Kidney (tissue), 14 donors: ENCODE data around the gene L3MBTL3. TPM values are rescaled to one million over a fixed set of nuclear protein-coding genes. Genes with fewer than 3 reads are reported as not detected.

Experiments used
- DNase-seq, 5 donors: peaks; one replicate each; pipeline ENCODE4 v3.0.0-alpha.2; 2013 to 2020
- FAIRE-seq: peaks from 2 replicates; lab custom pipeline; 2012; peaks lifted over from hg19 to GRCh38; lab: Jason Lieb, UNC
- H3K27ac ChIP-seq, 2 donors: one replicate each; pipeline ENCODE4 v1.7.0; 2013; ENCODE audit warnings: low read depth in 2 of 2, low read length in 2 of 2, inconsistent platforms in 1 of 2
- H3K27me3 ChIP-seq: one replicate; pipeline ENCODE4 v1.7.1; 2013; ENCODE audit warnings: low read length, inconsistent platforms; ENCODE audit not compliant: control insufficient read depth, insufficient read depth
- H3K36me3 ChIP-seq, 3 donors: one replicate each; pipeline versions ENCODE4 v1.7.0 to v1.7.1; 2013; ENCODE audit warnings: low read length in 3 of 3, control low read depth in 1 of 3, inconsistent platforms in 1 of 3; ENCODE audit not compliant: insufficient read depth in 3 of 3, control insufficient read depth in 2 of 3
- H3K4me1 ChIP-seq, 3 donors: one replicate each; pipeline versions ENCODE4 v1.7.0 to v1.7.1; 2013; ENCODE audit warnings: low read length in 3 of 3, inconsistent platforms in 1 of 3, low read depth in 1 of 3; ENCODE audit not compliant: control insufficient read depth in 2 of 3, insufficient read depth in 2 of 3
- H3K4me3 ChIP-seq, 3 donors: one replicate each; pipeline versions ENCODE4 v1.7.0 to v1.8.1; 2013; ENCODE audit warnings: low read length in 3 of 3, control low read depth in 1 of 3, inconsistent platforms in 1 of 3
- H3K9ac ChIP-seq, 3 donors: one replicate each; pipeline versions ENCODE4 v1.7.0 to v1.7.1; 2013; ENCODE audit warnings: low read length in 3 of 3, control low read depth in 1 of 3, inconsistent platforms in 1 of 3
- H3K9me3 ChIP-seq, 3 donors: one replicate each; pipeline versions ENCODE4 v1.7.0 to v1.7.1; 2013; ENCODE audit warnings: low read length in 3 of 3, control low read depth in 1 of 3, inconsistent platforms in 1 of 3; ENCODE audit not compliant: control insufficient read depth in 2 of 3, insufficient read depth in 1 of 3
- intact Hi-C: fragments of 100-400 bp; cut with DNase I; formaldehyde crosslinking; loops from one replicate; pipeline ENCODE4 v1.11.1; 2022
- polyA plus RNA-seq: library from polyadenylated mRNA; stranded (reverse); fragments of 350-450 nt; fragmentation: Illumina TruSeq; extraction: RNeasy Lipid Tissue Mini Kit (QIAGEN cat#74804); gene quantifications from one replicate; pipeline ENCODE4 v1.2.3, GENCODE V29; 2014; ENCODE audit warnings: low read depth, low replicate concordance; ENCODE audit not compliant: insufficient read depth
- total RNA-seq: library from RNA; stranded (reverse); fragmentation: NEBNext Ultra II Directional; extraction: Animal tissue kit (Norgen Biotek cat#: 25700); gene quantifications from one replicate; pipeline ENCODE4 v1.2.1, GENCODE V29; 2021
- TF ChIP-seq, protein P1 (sequence below): IDR thresholded peaks from 3 replicates; pipeline ENCODE4 v1.5.1; 2012; ENCODE audit warnings: mild to moderate bottlenecking, moderate library complexity, borderline replicate concordance; ENCODE audit not compliant: insufficient read depth; ENCODE audit errors: extremely low read depth
- donor health status: control.
- donor health status: control.
- donor health status: control.
- donor health status: control.
- donor health status: control.
- donor health status: DM: yes; HTN: yes; CAD: no.
- donor health status: Normal renal cell carcinoma (clear cell type).

Gene L3MBTL3
- total and polyA plus RNA-seq, 2 donors from 2014 or later = 4.3 to 13.0 TPM

- intact Hi-C loops = no loop called here
- peak; percentile 59 for FAIRE-seq
Measured at GRCh38 chr6:130037207-130037811, 18.9 kb downstream of the L3MBTL3 start.

GRCh38 chr6:130041594-130041993 is 23.2 kb downstream of the L3MBTL3 start:
- Histone ChIP-seq H3K9me3 (no peaks in the 10 kb centered on the region), H3K27me3 (no peaks in the 10 kb centered on the region), H3K9ac (no peak overlapping the region), H3K36me3 (no peaks in the 10 kb centered on the region), H3K4me1 (no peaks in the 10 kb centered on the region), H3K4me3 (no peak overlapping the region), H3K27ac (no peak overlapping the region)
- intact Hi-C loops = no loop called here
- DNase-seq (no peak), FAIRE-seq (no peak)
- TF ChIP-seq, protein P1, sequence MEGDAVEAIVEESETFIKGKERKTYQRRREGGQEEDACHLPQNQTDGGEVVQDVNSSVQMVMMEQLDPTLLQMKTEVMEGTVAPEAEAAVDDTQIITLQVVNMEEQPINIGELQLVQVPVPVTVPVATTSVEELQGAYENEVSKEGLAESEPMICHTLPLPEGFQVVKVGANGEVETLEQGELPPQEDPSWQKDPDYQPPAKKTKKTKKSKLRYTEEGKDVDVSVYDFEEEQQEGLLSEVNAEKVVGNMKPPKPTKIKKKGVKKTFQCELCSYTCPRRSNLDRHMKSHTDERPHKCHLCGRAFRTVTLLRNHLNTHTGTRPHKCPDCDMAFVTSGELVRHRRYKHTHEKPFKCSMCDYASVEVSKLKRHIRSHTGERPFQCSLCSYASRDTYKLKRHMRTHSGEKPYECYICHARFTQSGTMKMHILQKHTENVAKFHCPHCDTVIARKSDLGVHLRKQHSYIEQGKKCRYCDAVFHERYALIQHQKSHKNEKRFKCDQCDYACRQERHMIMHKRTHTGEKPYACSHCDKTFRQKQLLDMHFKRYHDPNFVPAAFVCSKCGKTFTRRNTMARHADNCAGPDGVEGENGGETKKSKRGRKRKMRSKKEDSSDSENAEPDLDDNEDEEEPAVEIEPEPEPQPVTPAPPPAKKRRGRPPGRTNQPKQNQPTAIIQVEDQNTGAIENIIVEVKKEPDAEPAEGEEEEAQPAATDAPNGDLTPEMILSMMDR = no peak

More at GRCh38 chr6:130037207-130037811, 18.9 kb downstream of the L3MBTL3 start:
- Histone ChIP-seq H3K27me3 (no peaks in the 10 kb centered on the region), H3K4me3 (no peak overlapping the region), H3K4me1 (no peaks in the 10 kb centered on the region), H3K9me3 (no peaks in the 10 kb centered on the region), H3K36me3 (no peaks in the 10 kb centered on the region), H3K9ac (no peak overlapping the region), H3K27ac (no peak overlapping the region)
- TF ChIP-seq, protein P1 = no peak
- DNase-seq = no peak

- no peaks in the 10 kb centered on the region for H3K9me3 ChIP-seq
- no peak overlapping the region for H3K27ac ChIP-seq
- no peaks in the 10 kb centered on the region for H3K27me3 ChIP-seq
- no peaks in the 10 kb centered on the region for H3K4me1 ChIP-seq
- no peak overlapping the region for H3K4me3 ChIP-seq
- no peak for DNase-seq
- no peaks in the 10 kb centered on the region for H3K36me3 ChIP-seq
- H3K9ac ChIP-seq = no peak overlapping the region
- TF ChIP-seq, protein P1 = no peak
- no peak for FAIRE-seq
- intact Hi-C loops = no loop called here
Measured at GRCh38 chr6:130043344-130043743, 25.0 kb downstream of the L3MBTL3 start.

DNA sequence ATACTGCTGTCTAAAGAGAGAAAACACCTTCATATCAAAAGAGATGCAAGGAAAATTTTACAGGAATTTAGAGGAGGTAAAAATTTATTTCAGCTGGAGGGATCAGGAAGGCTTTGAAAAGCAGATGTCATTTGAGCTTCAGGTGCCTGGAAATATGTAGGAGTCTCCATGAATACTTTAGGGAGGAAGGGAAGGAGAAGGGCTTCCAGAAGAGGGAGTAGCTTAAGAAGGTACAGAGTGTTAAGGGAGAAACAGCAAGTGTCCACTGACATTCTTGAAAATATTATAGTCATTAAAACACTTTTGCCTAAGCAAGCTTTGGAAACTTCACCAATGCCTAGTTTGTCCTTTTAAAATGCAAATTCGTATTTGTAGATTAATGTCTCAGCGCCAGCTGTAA is 27.2 kb downstream of the L3MBTL3 start:
- Histone ChIP-seq H3K27me3 (no peaks in the 10 kb centered on the region), H3K9ac (no peak overlapping the region), H3K4me1 (no peaks in the 10 kb centered on the region), H3K27ac (no peak overlapping the region), H3K9me3 (no peaks in the 10 kb centered on the region), H3K36me3 (peaks cover 0 to 3% (median 0%) of the 10 kb centered on the region in 3 donors), H3K4me3 (no peak overlapping the region)
- intact Hi-C loops = no loop called here
- FAIRE-seq (no peak), DNase-seq (no peak)
- TF ChIP-seq, protein P1 = no peak
